H1 (cell line): ENCODE data around the gene GJA10. TPM values are rescaled to one million over a fixed set of nuclear protein-coding genes. Genes with fewer than 3 reads are reported as not detected.
"Not testable (repeated sequence)": the region's sequence is repeated elsewhere in the genome, so short reads cannot be mapped to it uniquely, and the experiment has no call there.

ENCODE experiments used
- CTCF ChIA-PET: fragments of 300-600 bp; sonication (Branson Sonifier 250); formaldehyde crosslinking; loops from one replicate; lab custom pipeline; 2021; ENCODE audit not compliant: partially characterized antibody; lab: Charles Lee
- POLR2A ChIA-PET: fragments of 300-600 bp; sonication (Branson Sonifier 250); formaldehyde crosslinking; loops from one replicate; lab custom pipeline; 2021; ENCODE audit warnings: inconsistent platforms; ENCODE audit not compliant: partially characterized antibody; lab: Charles Lee
- DNase-seq, 2 experiments: peaks; one replicate each; pipeline versions ENCODE4 v3.0.0 to v3.0.0-alpha.2; 2010 to 2022; ENCODE audit warnings: low spot score in 2 of 2, low read depth in 1 of 2, mixed read lengths in 1 of 2
- FAIRE-seq: peaks from 2 replicates; lab custom pipeline; 2011; peaks lifted over from hg19 to GRCh38; lab: Jason Lieb, UNC
- H2AFZ ChIP-seq: 2 replicates; pipeline ENCODE4 v1.8.1; 2012; ENCODE audit warnings: low read length, inconsistent platforms
- H2AK5ac ChIP-seq: 2 replicates; pipeline ENCODE4 v1.6.1; 2013; ENCODE audit warnings: low read depth, low read length
- H2BK120ac ChIP-seq: replicated peaks from 2 replicates; pipeline ENCODE3; 2013; ENCODE audit warnings: low read depth, low read length, inconsistent platforms
- H2BK12ac ChIP-seq: 2 replicates; pipeline ENCODE4 v1.6.1; 2013; ENCODE audit warnings: low read depth, low read length
- H2BK15ac ChIP-seq: 2 replicates; pipeline ENCODE4 v1.6.1; 2013; ENCODE audit warnings: low read length
- H2BK20ac ChIP-seq: 2 replicates; pipeline ENCODE4 v1.6.1; 2013; ENCODE audit warnings: low read length
- H2BK5ac ChIP-seq: 2 replicates; pipeline ENCODE4 v1.6.1; 2013; ENCODE audit warnings: low read depth, low read length
- H3K14ac ChIP-seq: 2 replicates; pipeline ENCODE4 v1.6.1; 2013; ENCODE audit warnings: inconsistent platforms; ENCODE audit not compliant: insufficient read length
- H3K18ac ChIP-seq: 2 replicates; pipeline ENCODE4 v1.6.1; 2013; ENCODE audit warnings: low read length; ENCODE audit errors: extremely low read depth
- H3K23ac ChIP-seq: 2 replicates; pipeline ENCODE4 v1.6.1; 2013; ENCODE audit warnings: inconsistent platforms; ENCODE audit not compliant: insufficient read length
- H3K23me2 ChIP-seq: 2 replicates; pipeline ENCODE4 v1.6.1; 2013; ENCODE audit warnings: low read depth, low read length
- H3K27ac ChIP-seq: 2 replicates; pipeline ENCODE4 v1.6.1; 2011; ENCODE audit warnings: low read depth, low read length, inconsistent platforms
- H3K27me3 ChIP-seq, 4 experiments: replicated peaks in 1 of 4; 1 replicate in 1 of 4; 2 replicates in 3 of 4; pipeline versions ENCODE4 v1.6.1 to v1.8.1; 2011 to 2013; ENCODE audit warnings: low read length in 3 of 4, mild to moderate bottlenecking in 3 of 4, inconsistent platforms in 2 of 4, mixed read lengths in 2 of 4, moderate library complexity in 1 of 4; ENCODE audit not compliant: control insufficient read depth in 3 of 4, insufficient read depth in 3 of 4; ENCODE audit errors: extremely low read depth in 1 of 4
- H3K36me3 ChIP-seq, 4 experiments: 2 replicates each; pipeline versions ENCODE4 v1.6.1 to v1.8.1; 2011 to 2013; ENCODE audit warnings: mild to moderate bottlenecking in 4 of 4, low read length in 3 of 4, moderate library complexity in 2 of 4, control low read depth in 1 of 4, inconsistent platforms in 1 of 4; ENCODE audit not compliant: insufficient read depth in 4 of 4, control insufficient read depth in 2 of 4
- H3K4ac ChIP-seq: replicated peaks from 2 replicates; pipeline ENCODE3; 2013; ENCODE audit warnings: low read length, low read depth, mixed read lengths, inconsistent platforms; ENCODE audit not compliant: insufficient read length
- H3K4me1 ChIP-seq, 4 experiments: replicated peaks in 1 of 4; 1 replicate in 1 of 4; 2 replicates in 3 of 4; pipeline versions ENCODE4 v1.6.1 to v1.8.1; 2011 to 2013; ENCODE audit warnings: low read length in 3 of 4, inconsistent platforms in 2 of 4, mixed read lengths in 1 of 4; ENCODE audit not compliant: insufficient read depth in 4 of 4, control insufficient read depth in 3 of 4
- H3K4me2 ChIP-seq, 2 experiments: 2 replicates each; pipeline versions ENCODE4 v1.6.1 to v1.8.1; 2011 to 2013; ENCODE audit warnings: low read depth in 2 of 2, low read length in 2 of 2, control low read depth in 1 of 2, inconsistent platforms in 1 of 2, mild to moderate bottlenecking in 1 of 2; ENCODE audit not compliant: insufficient read depth in 1 of 2
- H3K4me3 ChIP-seq, 4 experiments: fragments of 200-600, 300-600 bp in 1 of 4; sonication (generic), shearing (Covaris generic), sonication (Bioruptor Twin) in 1 of 4; 2 replicates each; pipeline versions ENCODE4 v1.5.1 to v1.8.1; 2011 to 2016; ENCODE audit warnings: low read length in 4 of 4, low read depth in 3 of 4, control low read depth in 2 of 4, inconsistent platforms in 2 of 4, mild to moderate bottlenecking in 2 of 4, mixed read lengths in 1 of 4, moderate library complexity in 1 of 4; ENCODE audit not compliant: insufficient read depth in 2 of 4; ENCODE audit errors: extremely low read depth in 1 of 4
- H3K56ac ChIP-seq: replicated peaks from 2 replicates; pipeline ENCODE3; 2013; ENCODE audit warnings: low read depth, mild to moderate bottlenecking, mixed read lengths, low read length, inconsistent platforms; ENCODE audit not compliant: insufficient read length
- H3K79me1 ChIP-seq: 2 replicates; pipeline ENCODE4 v1.6.1; 2013; ENCODE audit warnings: low read depth, low read length, control low read depth
- H3K79me2 ChIP-seq, 2 experiments: 2 replicates each; pipeline versions ENCODE4 v1.6.1 to v1.8.1; 2012 to 2013; ENCODE audit warnings: low read length in 2 of 2, mild to moderate bottlenecking in 2 of 2, inconsistent platforms in 1 of 2; ENCODE audit not compliant: insufficient read depth in 2 of 2, control insufficient read depth in 1 of 2
- H3K9ac ChIP-seq, 4 experiments: replicated peaks in 1 of 4; 1 replicate in 1 of 4; 2 replicates in 3 of 4; pipeline versions ENCODE4 v1.6.1 to v1.8.1; 2011 to 2013; ENCODE audit warnings: low read depth in 3 of 4, low read length in 3 of 4, control low read depth in 2 of 4, mild to moderate bottlenecking in 2 of 4, moderate library complexity in 2 of 4, inconsistent platforms in 1 of 4; ENCODE audit errors: extremely low read depth in 1 of 4
- H3K9me3 ChIP-seq, 2 experiments: 2 replicates each; pipeline versions ENCODE4 v1.6.1 to v1.8.1; 2012 to 2013; ENCODE audit warnings: mild to moderate bottlenecking in 2 of 2, moderate library complexity in 2 of 2, control low read depth in 1 of 2, inconsistent platforms in 1 of 2, low read depth in 1 of 2, low read length in 1 of 2, mixed read lengths in 1 of 2; ENCODE audit not compliant: insufficient read depth in 2 of 2
- H4K20me1 ChIP-seq, 2 experiments: replicated peaks in 1 of 2; 2 replicates each; pipeline versions ENCODE3 to v1.8.1; 2011 to 2013; ENCODE audit warnings: inconsistent platforms in 2 of 2, low read length in 2 of 2, mild to moderate bottlenecking in 1 of 2; ENCODE audit not compliant: insufficient read depth in 2 of 2, control insufficient read depth in 1 of 2
- H4K5ac ChIP-seq: 2 replicates; pipeline ENCODE4 v1.6.1; 2013; ENCODE audit warnings: low read length, low read depth, mixed read lengths, inconsistent platforms; ENCODE audit not compliant: insufficient read length
- H4K8ac ChIP-seq: 2 replicates; pipeline ENCODE4 v1.8.0; 2013; ENCODE audit warnings: mild to moderate bottlenecking, moderate library complexity, low read length, inconsistent platforms; ENCODE audit not compliant: insufficient read depth; ENCODE audit errors: extremely low read depth
- H4K91ac ChIP-seq: replicated peaks from 2 replicates; pipeline ENCODE3; 2013; ENCODE audit warnings: low read length, mixed read lengths, inconsistent platforms; ENCODE audit not compliant: insufficient read length
- WGBS, 2 experiments: shearing (Covaris generic) in 1 of 2; methylation state at CpG; one replicate each; pipeline versions ENCODE4 v1.1.6 to v1.1.7; 2013 to 2015; ENCODE audit warnings: low lambda C conversion rate in 2 of 2, mixed read lengths in 2 of 2, inconsistent platforms in 1 of 2, low coverage in 1 of 2, missing lambda C conversion rate in 1 of 2; ENCODE audit not compliant: insufficient replicate concordance in 2 of 2, insufficient coverage in 1 of 2, insufficient read length in 1 of 2; ENCODE audit errors: extremely low coverage in 1 of 2, missing lambda C conversion rate in 1 of 2; 5-methylcytosine and 5-hydroxymethylcytosine counted together
- polyA plus RNA-seq, 7 experiments: library from polyadenylated mRNA; depleted of rRNA in 3 of 7; stranded (reverse) in 5 of 7; unstranded in 2 of 7; fragments of >200 nt in 5 of 7; fragments of 200-250 nt in 2 of 7; gene quantifications; 1 replicate in 5 of 7; 2 replicates in 1 of 7; 4 replicates in 1 of 7; pipeline versions ENCODE4 v1.2.1 to v1.2.3, GENCODE V29; 2011 to 2013; ENCODE audit warnings: missing spikeins in 2 of 7, mixed read lengths in 2 of 7
- total RNA-seq: library from RNA; stranded (reverse); fragmentation: NEBNext Ultra II Directional; extraction: Animal tissue kit (Norgen Biotek cat#: 25700); gene quantifications from 2 replicates; pipeline ENCODE4 v1.2.1, GENCODE V29; 2021

The GJA10 gene
- total and polyA plus RNA-seq, 2 of the 8 experiments (the other 6 are each of a cell fraction or from before 2014, with no cell fraction given) = 0.21 TPM; not detected in 1

- H2BK5ac ChIP-seq, H3K79me1 ChIP-seq, H2BK120ac ChIP-seq, H3K9me3 ChIP-seq, H3K4me2 ChIP-seq, H3K4ac ChIP-seq, H3K18ac ChIP-seq, H3K4me1 ChIP-seq, POLR2A ChIA-PET, H2BK15ac ChIP-seq, H3K4me3 ChIP-seq, H2AK5ac ChIP-seq, H3K27ac ChIP-seq, H3K36me3 ChIP-seq, DNase-seq, H3K9ac ChIP-seq, H3K23me2 ChIP-seq, H4K8ac ChIP-seq, H4K91ac ChIP-seq, H4K20me1 ChIP-seq, H3K14ac ChIP-seq, H3K79me2 ChIP-seq, H3K23ac ChIP-seq, H3K27me3 ChIP-seq, H3K56ac ChIP-seq: not testable (repeated sequence)
- Histone ChIP-seq H2AFZ (peak overlapping the region; percentile 91; the same call in 1 of the 2 replicates), H2BK20ac (0 out of 2 replicates have a peak overlapping the region, but pooled peaks have one; percentile 32), H4K5ac (peak overlapping the region; percentile 59), H2BK12ac (peak overlapping the region; percentile 84; the same call in 1 of the 2 replicates)
- WGBS, 2 experiments = 52% methylated on average over 10 of the region's 10 CpGs; no CpG with 5 or more reads in 1 of the 2 experiments
- peak; percentile 93 for FAIRE-seq
- CTCF ChIA-PET = interaction anchor here (0.7 kb wide), 1 partner anchor 538 kb away, joined by 3 read pairs; no protein-coding TSS in a partner anchor
Observed at GRCh38 chr6:89910001-89910901, 16.0 kb downstream of the GJA10 start.
